WTC11 (cell line): ENCODE data around the gene KRTAP10-3. TPM values are rescaled to one million over a fixed set of nuclear protein-coding genes. Genes with fewer than 3 reads are reported as not detected.

Experiments
- E2F5 ChIP-seq: sonication (generic); formaldehyde crosslinking; IDR thresholded peaks from 2 replicates; pipeline ENCODE4 v1.8.1; 2022; ENCODE audit warnings: mild to moderate bottlenecking, moderate library complexity, missing genetic modification reagents
- ELF4 ChIP-seq: sonication (generic); formaldehyde crosslinking; IDR thresholded peaks from 2 replicates; pipeline ENCODE4 v1.8.1; 2022; ENCODE audit warnings: low read depth, mild to moderate bottlenecking, moderate library complexity, missing genetic modification reagents
- GABPB1 ChIP-seq: sonication (generic); formaldehyde crosslinking; IDR thresholded peaks from 2 replicates; pipeline ENCODE4 v1.8.1; 2023; ENCODE audit warnings: mild to moderate bottlenecking, missing genetic modification reagents
- JAZF1 ChIP-seq: fragments of 250-450 bp; sonication (Bioruptor Pico); IDR thresholded peaks from 2 replicates; pipeline ENCODE4 v1.9.0; 2021; ENCODE audit warnings: moderate library complexity, mild to moderate bottlenecking, inconsistent platforms
- JUN ChIP-seq: sonication (generic); formaldehyde crosslinking; IDR thresholded peaks from 2 replicates; pipeline ENCODE4 v1.8.0; 2023; ENCODE audit warnings: mild to moderate bottlenecking, missing genetic modification reagents
- NFE2L1 ChIP-seq: sonication (generic); formaldehyde crosslinking; IDR thresholded peaks from 2 replicates; pipeline ENCODE4 v1.8.1; 2023; ENCODE audit warnings: missing genetic modification reagents
- NFYB ChIP-seq: sonication (generic); formaldehyde crosslinking; conservative IDR thresholded peaks from 2 replicates; pipeline ENCODE4 v1.8.0; 2022; ENCODE audit warnings: low read depth, missing genetic modification reagents
- PREB ChIP-seq: sonication (generic); formaldehyde crosslinking; IDR thresholded peaks from 2 replicates; pipeline ENCODE4 v1.8.1; 2022; ENCODE audit warnings: mild to moderate bottlenecking, missing genetic modification reagents, moderate library complexity, borderline replicate concordance
- ZNF219 ChIP-seq: sonication (generic); formaldehyde crosslinking; IDR thresholded peaks from 2 replicates; pipeline ENCODE4 v1.8.0; 2023; ENCODE audit warnings: missing genetic modification reagents, mild to moderate bottlenecking, borderline replicate concordance
- ZNF317 ChIP-seq: sonication (generic); formaldehyde crosslinking; IDR thresholded peaks from 2 replicates; pipeline ENCODE4 v1.8.1; 2023; ENCODE audit warnings: low read depth, mild to moderate bottlenecking, moderate library complexity, missing genetic modification reagents, borderline replicate concordance
- total RNA-seq: library from RNA; stranded (reverse); gene quantifications from 3 replicates; pipeline ENCODE4 v1.2.3, GENCODE V29; 2021
- TF ChIP-seq, protein P1 (sequence below): sonication (generic); formaldehyde crosslinking; IDR thresholded peaks from 2 replicates; pipeline ENCODE4 v1.8.0; 2023; ENCODE audit warnings: missing genetic modification reagents, mild to moderate bottlenecking, borderline replicate concordance
- TF ChIP-seq, protein P2 (sequence below): sonication (generic); formaldehyde crosslinking; IDR thresholded peaks from 2 replicates; pipeline ENCODE4 v1.8.1; 2022; ENCODE audit warnings: low read depth, mild to moderate bottlenecking, moderate library complexity, missing genetic modification reagents, borderline replicate concordance
- TF ChIP-seq, protein P3 (sequence below): sonication (generic); formaldehyde crosslinking; IDR thresholded peaks from 2 replicates; pipeline ENCODE4 v1.8.0; 2022; ENCODE audit warnings: mild to moderate bottlenecking, missing genetic modification reagents
- TF ChIP-seq, protein P4 (sequence below): sonication (generic); formaldehyde crosslinking; IDR thresholded peaks from 2 replicates; pipeline ENCODE4 v1.8.0; 2022; ENCODE audit warnings: missing genetic modification reagents
- TF ChIP-seq, protein P5 (sequence below): sonication (generic); formaldehyde crosslinking; IDR thresholded peaks from 2 replicates; pipeline ENCODE4 v1.8.1; 2023; ENCODE audit warnings: mild to moderate bottlenecking, missing genetic modification reagents, borderline replicate concordance
- TF ChIP-seq, protein P6 (sequence below): fragments of 250-450 bp; sonication (Bioruptor Pico); conservative IDR thresholded peaks from 2 replicates; pipeline ENCODE4 v1.9.0; 2021; ENCODE audit warnings: mild to moderate bottlenecking

KRTAP10-3 gene
- total RNA-seq, 1 experiment from 2014 or later = not detected

DNA sequence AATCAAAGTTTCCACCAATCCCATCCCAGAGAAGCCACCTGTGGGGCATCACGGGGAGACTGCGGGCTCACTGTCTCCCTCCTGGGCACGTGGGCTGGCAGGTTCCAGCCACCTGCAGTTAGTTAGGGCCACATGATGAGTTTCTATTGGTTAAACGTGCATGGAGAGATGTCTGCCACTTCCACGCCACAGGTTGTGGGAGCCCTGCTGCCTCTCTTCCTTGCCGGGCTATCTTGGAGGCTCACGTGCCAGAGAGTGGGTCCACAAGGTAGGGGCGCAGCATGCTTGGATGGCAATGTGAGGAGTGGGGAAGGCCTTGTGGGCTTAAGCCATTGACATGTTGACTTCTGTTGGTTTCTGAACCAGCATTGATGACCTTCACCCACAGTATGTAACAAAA, 45.3 kb upstream of the KRTAP10-3 start (continued):
- TF ChIP-seq, protein P1, sequence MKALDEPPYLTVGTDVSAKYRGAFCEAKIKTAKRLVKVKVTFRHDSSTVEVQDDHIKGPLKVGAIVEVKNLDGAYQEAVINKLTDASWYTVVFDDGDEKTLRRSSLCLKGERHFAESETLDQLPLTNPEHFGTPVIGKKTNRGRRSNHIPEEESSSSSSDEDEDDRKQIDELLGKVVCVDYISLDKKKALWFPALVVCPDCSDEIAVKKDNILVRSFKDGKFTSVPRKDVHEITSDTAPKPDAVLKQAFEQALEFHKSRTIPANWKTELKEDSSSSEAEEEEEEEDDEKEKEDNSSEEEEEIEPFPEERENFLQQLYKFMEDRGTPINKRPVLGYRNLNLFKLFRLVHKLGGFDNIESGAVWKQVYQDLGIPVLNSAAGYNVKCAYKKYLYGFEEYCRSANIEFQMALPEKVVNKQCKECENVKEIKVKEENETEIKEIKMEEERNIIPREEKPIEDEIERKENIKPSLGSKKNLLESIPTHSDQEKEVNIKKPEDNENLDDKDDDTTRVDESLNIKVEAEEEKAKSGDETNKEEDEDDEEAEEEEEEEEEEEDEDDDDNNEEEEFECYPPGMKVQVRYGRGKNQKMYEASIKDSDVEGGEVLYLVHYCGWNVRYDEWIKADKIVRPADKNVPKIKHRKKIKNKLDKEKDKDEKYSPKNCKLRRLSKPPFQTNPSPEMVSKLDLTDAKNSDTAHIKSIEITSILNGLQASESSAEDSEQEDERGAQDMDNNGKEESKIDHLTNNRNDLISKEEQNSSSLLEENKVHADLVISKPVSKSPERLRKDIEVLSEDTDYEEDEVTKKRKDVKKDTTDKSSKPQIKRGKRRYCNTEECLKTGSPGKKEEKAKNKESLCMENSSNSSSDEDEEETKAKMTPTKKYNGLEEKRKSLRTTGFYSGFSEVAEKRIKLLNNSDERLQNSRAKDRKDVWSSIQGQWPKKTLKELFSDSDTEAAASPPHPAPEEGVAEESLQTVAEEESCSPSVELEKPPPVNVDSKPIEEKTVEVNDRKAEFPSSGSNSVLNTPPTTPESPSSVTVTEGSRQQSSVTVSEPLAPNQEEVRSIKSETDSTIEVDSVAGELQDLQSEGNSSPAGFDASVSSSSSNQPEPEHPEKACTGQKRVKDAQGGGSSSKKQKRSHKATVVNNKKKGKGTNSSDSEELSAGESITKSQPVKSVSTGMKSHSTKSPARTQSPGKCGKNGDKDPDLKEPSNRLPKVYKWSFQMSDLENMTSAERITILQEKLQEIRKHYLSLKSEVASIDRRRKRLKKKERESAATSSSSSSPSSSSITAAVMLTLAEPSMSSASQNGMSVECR (CRISPR knock-in tag) = no peak
- TF ChIP-seq, protein P2, sequence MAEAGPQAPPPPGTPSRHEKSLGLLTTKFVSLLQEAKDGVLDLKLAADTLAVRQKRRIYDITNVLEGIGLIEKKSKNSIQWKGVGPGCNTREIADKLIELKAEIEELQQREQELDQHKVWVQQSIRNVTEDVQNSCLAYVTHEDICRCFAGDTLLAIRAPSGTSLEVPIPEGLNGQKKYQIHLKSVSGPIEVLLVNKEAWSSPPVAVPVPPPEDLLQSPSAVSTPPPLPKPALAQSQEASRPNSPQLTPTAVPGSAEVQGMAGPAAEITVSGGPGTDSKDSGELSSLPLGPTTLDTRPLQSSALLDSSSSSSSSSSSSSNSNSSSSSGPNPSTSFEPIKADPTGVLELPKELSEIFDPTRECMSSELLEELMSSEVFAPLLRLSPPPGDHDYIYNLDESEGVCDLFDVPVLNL = no peak
- TF ChIP-seq, protein P3, sequence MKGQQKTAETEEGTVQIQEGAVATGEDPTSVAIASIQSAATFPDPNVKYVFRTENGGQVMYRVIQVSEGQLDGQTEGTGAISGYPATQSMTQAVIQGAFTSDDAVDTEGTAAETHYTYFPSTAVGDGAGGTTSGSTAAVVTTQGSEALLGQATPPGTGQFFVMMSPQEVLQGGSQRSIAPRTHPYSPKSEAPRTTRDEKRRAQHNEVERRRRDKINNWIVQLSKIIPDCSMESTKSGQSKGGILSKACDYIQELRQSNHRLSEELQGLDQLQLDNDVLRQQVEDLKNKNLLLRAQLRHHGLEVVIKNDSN (CRISPR knock-in tag) = no peak
- TF ChIP-seq JAZF1 (CRISPR knock-in tag) = no peak
- TF ChIP-seq E2F5 = no peak
- TF ChIP-seq NFYB (CRISPR knock-in tag) = no peak
- TF ChIP-seq, protein P4, sequence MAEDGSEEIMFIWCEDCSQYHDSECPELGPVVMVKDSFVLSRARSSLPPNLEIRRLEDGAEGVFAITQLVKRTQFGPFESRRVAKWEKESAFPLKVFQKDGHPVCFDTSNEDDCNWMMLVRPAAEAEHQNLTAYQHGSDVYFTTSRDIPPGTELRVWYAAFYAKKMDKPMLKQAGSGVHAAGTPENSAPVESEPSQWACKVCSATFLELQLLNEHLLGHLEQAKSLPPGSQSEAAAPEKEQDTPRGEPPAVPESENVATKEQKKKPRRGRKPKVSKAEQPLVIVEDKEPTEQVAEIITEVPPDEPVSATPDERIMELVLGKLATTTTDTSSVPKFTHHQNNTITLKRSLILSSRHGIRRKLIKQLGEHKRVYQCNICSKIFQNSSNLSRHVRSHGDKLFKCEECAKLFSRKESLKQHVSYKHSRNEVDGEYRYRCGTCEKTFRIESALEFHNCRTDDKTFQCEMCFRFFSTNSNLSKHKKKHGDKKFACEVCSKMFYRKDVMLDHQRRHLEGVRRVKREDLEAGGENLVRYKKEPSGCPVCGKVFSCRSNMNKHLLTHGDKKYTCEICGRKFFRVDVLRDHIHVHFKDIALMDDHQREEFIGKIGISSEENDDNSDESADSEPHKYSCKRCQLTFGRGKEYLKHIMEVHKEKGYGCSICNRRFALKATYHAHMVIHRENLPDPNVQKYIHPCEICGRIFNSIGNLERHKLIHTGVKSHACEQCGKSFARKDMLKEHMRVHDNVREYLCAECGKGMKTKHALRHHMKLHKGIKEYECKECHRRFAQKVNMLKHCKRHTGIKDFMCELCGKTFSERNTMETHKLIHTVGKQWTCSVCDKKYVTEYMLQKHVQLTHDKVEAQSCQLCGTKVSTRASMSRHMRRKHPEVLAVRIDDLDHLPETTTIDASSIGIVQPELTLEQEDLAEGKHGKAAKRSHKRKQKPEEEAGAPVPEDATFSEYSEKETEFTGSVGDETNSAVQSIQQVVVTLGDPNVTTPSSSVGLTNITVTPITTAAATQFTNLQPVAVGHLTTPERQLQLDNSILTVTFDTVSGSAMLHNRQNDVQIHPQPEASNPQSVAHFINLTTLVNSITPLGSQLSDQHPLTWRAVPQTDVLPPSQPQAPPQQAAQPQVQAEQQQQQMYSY (CRISPR knock-in tag) = no peak
- TF ChIP-seq ZNF317 (CRISPR knock-in tag) = no peak
- TF ChIP-seq PREB = no peak
- no peak for TF ChIP-seq ELF4 (CRISPR knock-in tag)
- no peak for TF ChIP-seq GABPB1
- TF ChIP-seq, protein P5, sequence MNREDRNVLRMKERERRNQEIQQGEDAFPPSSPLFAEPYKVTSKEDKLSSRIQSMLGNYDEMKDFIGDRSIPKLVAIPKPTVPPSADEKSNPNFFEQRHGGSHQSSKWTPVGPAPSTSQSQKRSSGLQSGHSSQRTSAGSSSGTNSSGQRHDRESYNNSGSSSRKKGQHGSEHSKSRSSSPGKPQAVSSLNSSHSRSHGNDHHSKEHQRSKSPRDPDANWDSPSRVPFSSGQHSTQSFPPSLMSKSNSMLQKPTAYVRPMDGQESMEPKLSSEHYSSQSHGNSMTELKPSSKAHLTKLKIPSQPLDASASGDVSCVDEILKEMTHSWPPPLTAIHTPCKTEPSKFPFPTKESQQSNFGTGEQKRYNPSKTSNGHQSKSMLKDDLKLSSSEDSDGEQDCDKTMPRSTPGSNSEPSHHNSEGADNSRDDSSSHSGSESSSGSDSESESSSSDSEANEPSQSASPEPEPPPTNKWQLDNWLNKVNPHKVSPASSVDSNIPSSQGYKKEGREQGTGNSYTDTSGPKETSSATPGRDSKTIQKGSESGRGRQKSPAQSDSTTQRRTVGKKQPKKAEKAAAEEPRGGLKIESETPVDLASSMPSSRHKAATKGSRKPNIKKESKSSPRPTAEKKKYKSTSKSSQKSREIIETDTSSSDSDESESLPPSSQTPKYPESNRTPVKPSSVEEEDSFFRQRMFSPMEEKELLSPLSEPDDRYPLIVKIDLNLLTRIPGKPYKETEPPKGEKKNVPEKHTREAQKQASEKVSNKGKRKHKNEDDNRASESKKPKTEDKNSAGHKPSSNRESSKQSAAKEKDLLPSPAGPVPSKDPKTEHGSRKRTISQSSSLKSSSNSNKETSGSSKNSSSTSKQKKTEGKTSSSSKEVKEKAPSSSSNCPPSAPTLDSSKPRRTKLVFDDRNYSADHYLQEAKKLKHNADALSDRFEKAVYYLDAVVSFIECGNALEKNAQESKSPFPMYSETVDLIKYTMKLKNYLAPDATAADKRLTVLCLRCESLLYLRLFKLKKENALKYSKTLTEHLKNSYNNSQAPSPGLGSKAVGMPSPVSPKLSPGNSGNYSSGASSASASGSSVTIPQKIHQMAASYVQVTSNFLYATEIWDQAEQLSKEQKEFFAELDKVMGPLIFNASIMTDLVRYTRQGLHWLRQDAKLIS = no peak
- no peak for TF ChIP-seq NFE2L1 (CRISPR knock-in tag)
- no peak for TF ChIP-seq JUN (CRISPR knock-in tag)
- no peak for TF ChIP-seq ZNF219 (CRISPR knock-in tag)
- TF ChIP-seq, protein P6, sequence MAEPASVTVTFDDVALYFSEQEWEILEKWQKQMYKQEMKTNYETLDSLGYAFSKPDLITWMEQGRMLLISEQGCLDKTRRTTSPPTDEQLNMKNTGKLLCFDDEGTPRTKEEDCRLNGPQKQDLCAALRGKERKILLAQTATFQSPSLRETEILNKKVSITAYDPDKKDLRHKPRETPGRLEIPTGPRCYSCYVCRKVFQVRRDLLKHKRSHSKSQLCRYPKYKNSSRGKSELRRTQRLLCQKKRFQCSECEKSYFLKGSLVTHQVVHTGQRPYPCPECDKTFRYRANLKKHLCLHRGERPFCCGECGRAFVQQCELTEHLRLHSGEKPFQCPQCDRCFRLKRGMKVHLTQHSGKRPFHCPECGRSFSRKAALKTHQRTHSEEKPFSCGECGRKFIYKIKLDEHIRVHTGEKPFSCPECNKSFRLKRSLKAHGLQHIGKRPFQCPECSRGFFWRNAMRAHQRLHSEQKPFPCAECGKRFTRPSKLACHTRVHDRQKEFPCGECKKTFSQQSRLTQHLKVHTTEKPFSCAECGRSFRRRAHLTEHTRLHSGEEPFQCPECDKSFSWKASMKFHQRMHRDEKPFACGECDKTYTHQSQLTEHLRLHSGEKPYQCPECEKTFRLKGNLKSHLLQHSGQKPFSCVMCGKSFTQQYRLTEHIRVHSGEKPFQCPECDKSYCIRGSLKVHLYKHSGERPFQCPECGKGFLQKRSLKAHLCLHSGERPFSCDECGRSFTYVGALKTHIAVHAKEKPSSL = no peak
